ENCODE data around the gene SSX2. TPM values are rescaled to one million over a fixed set of nuclear protein-coding genes. Genes with fewer than 3 reads are reported as not detected.

Gene SSX2, protein sequence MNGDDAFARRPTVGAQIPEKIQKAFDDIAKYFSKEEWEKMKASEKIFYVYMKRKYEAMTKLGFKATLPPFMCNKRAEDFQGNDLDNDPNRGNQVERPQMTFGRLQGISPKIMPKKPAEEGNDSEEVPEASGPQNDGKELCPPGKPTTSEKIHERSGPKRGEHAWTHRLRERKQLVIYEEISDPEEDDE
- total RNA-seq = not detected in 2 replicates

DNA sequence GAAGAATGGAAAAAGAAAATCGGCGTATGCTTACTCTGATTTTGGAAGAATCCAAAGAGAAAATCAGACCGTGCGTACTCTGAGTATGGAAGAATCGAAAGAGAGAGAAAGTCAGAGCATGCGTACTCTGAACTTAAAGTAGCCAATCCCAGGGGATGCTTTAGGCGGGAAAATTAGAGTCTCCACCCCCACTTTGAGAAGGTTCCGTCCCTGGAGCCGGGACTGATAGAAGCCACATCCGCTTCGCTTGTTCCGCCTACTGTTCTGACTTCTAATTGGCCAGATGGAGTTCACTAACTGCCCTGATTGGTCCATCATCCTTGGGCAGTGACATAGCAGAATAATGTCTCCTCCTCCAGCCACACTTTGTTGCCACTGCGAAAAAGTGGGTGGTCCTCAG is at the start of gene SSX2:
Gene SSX2 (minus strand): TSS at position 101 of the 400 bp plus-strand sequence. CDS start 1,429 bp downstream, outside the sequence.

DNA sequence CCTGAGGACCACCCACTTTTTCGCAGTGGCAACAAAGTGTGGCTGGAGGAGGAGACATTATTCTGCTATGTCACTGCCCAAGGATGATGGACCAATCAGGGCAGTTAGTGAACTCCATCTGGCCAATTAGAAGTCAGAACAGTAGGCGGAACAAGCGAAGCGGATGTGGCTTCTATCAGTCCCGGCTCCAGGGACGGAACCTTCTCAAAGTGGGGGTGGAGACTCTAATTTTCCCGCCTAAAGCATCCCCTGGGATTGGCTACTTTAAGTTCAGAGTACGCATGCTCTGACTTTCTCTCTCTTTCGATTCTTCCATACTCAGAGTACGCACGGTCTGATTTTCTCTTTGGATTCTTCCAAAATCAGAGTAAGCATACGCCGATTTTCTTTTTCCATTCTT is 44.0 kb upstream of the SSX2 start, which contains the start of gene SSX2B:
Gene SSX2B (plus strand): TSS at position 301 of the 400 bp plus-strand sequence. CDS start 1,429 bp downstream, outside the sequence.

DNA sequence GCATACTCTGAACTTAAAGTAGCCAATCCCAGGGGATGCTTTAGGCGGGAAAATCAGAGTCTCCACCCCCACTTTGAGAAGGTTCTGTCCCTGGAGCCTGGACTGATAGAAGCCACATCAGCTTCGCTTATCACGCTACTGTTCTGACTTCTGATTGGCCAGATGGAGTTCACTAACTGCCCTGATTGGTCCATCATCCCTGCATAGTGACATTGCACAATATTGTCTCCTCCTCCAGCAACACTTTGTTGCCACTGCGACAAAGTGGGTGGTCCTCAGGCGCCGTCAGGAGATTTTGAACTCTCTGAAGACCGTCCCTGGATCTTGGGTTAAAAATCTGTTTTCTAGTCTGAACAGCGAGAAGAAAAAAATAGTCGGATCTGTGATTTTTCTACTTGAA is 52.2 kb downstream of the SSX2 start, which contains the start of gene SSX7:
Gene SSX7 (minus strand): TSS at position 101 of the 400 bp plus-strand sequence. CDS start 1,428 bp downstream, outside the sequence.

Other genes with a start within 250 kb of the SSX2 start
- not detected in 2 replicates for gene XAGE1A, start 211.4 kb downstream of the SSX2 start, total RNA-seq
- gene XAGE1B, start 190.1 kb downstream of the SSX2 start, total RNA-seq = not detected in 2 replicates
- not detected in 2 replicates for gene SSX7, start 52.3 kb downstream of the SSX2 start, total RNA-seq
- gene SSX2B, start 44.1 kb upstream of the SSX2 start, total RNA-seq = not detected in 2 replicates
- not detected in 2 replicates for gene SPANXN5, start 90.2 kb upstream of the SSX2 start, total RNA-seq
- gene XAGE5, start 104.1 kb upstream of the SSX2 start, total RNA-seq = not detected in 2 replicates
- not detected in 2 replicates for gene XAGE3, start 160.9 kb upstream of the SSX2 start, total RNA-seq
- 6.5 and 10.4 TPM in 2 replicates for gene FAM156B, start 190.2 kb upstream of the SSX2 start, total RNA-seq

Measured in epithelial cell of umbilical artery (primary cell).